HFFc6 (cell line): ENCODE data around the gene HHAT. TPM values are rescaled to one million over a fixed set of nuclear protein-coding genes. Genes with fewer than 3 reads are reported as not detected.

ENCODE experiments used
- DNase-seq: peaks from one replicate; pipeline ENCODE4 v3.0.0-alpha.2; 2018
- H3K27ac Mint-ChIP-seq: 2 replicates; pipeline ENCODE4 v1.8.0; 2020; ENCODE audit warnings: mild to moderate bottlenecking, mixed read lengths
- H3K27me3 Mint-ChIP-seq: 2 replicates; pipeline ENCODE4 v1.8.0; 2021; ENCODE audit warnings: mild to moderate bottlenecking, moderate library complexity, mixed read lengths; ENCODE audit not compliant: insufficient read depth
- H3K36me3 Mint-ChIP-seq: 2 replicates; pipeline ENCODE4 v1.8.0; 2021; ENCODE audit warnings: low read depth, mixed read lengths
- H3K4me1 Mint-ChIP-seq: 2 replicates; pipeline ENCODE4 v1.8.0; 2020; ENCODE audit warnings: low read depth, mixed read lengths
- H3K4me3 Mint-ChIP-seq: 2 replicates; pipeline ENCODE4 v1.8.0; 2020; ENCODE audit warnings: mild to moderate bottlenecking, moderate library complexity, mixed read lengths
- H3K9me3 Mint-ChIP-seq: 2 replicates; pipeline ENCODE4 v1.8.0; 2020; ENCODE audit warnings: mild to moderate bottlenecking, mixed read lengths
- total RNA-seq, 6 experiments: library from RNA; stranded (reverse); fragmentation: NEBNext Ultra II Directional; extraction: Animal tissue kit (Norgen Biotek cat#: 25700); gene quantifications; 2 replicates in 1 of 6; 3 replicates in 5 of 6; pipeline ENCODE4 v1.2.3, GENCODE V29; 2021
- TF ChIP-seq, protein P1 (sequence below): fragments of 200-600 bp; sonication (generic); IDR thresholded peaks from 2 replicates; pipeline ENCODE4 v1.5.0; 2021; ENCODE audit warnings: antibody characterized with exemption, mild to moderate bottlenecking

Gene HHAT
- total RNA-seq, 6 experiments from 2014 or later: 2.8 to 3.9 (median 3.2) TPM

DNA sequence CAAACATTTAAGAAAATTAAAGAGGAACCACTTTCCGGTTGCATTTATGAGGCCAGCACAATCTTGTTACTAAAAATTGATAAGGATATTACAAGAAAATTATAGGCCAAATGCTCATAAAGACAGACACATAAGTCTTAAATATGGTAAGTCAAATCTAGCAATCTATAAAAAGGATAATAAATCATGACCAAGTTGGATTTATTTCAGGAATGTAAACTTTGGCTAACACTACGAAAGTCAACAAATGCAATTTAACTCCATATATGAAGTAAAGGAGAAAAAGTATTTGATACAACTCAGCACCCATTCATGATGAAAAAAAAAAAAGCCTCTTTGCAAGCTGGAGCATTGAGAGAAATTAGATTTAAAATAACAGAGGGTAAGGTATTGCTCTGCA lies 6.3 kb downstream of the HHAT start:
- TF ChIP-seq, protein P1, sequence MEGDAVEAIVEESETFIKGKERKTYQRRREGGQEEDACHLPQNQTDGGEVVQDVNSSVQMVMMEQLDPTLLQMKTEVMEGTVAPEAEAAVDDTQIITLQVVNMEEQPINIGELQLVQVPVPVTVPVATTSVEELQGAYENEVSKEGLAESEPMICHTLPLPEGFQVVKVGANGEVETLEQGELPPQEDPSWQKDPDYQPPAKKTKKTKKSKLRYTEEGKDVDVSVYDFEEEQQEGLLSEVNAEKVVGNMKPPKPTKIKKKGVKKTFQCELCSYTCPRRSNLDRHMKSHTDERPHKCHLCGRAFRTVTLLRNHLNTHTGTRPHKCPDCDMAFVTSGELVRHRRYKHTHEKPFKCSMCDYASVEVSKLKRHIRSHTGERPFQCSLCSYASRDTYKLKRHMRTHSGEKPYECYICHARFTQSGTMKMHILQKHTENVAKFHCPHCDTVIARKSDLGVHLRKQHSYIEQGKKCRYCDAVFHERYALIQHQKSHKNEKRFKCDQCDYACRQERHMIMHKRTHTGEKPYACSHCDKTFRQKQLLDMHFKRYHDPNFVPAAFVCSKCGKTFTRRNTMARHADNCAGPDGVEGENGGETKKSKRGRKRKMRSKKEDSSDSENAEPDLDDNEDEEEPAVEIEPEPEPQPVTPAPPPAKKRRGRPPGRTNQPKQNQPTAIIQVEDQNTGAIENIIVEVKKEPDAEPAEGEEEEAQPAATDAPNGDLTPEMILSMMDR: no peak
- Mint-ChIP-seq H3K36me3 (no peaks in the 10 kb centered on the region), H3K9me3 (no peaks in the 10 kb centered on the region), H3K4me3 (no peak overlapping the region), H3K4me1 (peaks cover 5% of the 10 kb centered on the region), H3K27ac (no peak overlapping the region), H3K27me3 (no peaks in the 10 kb centered on the region)
- DNase-seq: no peak

DNA sequence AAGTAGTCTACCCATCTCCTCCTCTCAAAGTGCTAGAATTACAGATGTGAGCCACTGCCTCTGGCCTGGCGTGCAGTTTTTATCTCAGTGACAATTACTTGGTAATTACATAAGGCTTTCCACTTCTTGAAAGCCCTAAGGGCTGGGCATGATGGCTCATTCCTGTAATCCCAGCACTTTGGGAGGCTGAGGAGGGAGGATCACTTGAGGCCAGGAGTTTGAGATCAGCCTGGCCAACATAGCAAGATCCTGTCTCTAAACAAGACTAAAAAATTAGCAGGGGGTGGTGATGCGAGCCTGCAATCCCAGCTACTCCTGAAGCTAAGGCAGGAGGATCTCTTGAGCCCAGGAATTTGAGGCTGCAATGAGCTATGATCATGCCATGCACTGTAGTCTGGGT lies 7.7 kb downstream of the HHAT start:
- H3K36me3 Mint-ChIP-seq: no peaks in the 10 kb centered on the region
- DNase-seq: no peak
- H3K4me3 Mint-ChIP-seq: no peak overlapping the region
- no peaks in the 10 kb centered on the region for H3K27me3 Mint-ChIP-seq
- no peaks in the 10 kb centered on the region for H3K4me1 Mint-ChIP-seq
- H3K27ac Mint-ChIP-seq: no peak overlapping the region
- TF ChIP-seq, protein P1: no peak
- no peaks in the 10 kb centered on the region for H3K9me3 Mint-ChIP-seq

DNA sequence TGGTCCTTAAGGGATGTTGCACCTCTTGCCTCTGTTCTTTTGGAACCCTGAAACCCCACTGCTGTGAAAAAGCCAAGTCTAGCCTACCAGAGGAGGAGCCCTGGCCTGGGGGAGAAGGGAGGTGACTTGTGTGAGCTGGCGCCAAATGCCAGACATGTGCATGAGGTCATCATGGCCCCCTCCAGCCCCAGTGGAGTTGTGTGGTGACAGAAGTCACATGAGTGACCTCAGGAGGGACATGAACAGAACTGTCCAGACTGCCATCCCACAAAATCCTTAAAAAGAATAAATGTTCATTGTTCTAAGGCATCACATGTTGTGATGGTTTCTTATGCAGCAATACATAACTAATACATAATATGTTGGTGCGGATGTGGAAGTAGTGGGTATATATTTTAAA lies 10.8 kb downstream of the HHAT start:
- TF ChIP-seq, protein P1: no peak
- Mint-ChIP-seq H3K27me3 (no peaks in the 10 kb centered on the region), H3K4me1 (no peaks in the 10 kb centered on the region), H3K4me3 (no peak overlapping the region), H3K36me3 (no peaks in the 10 kb centered on the region), H3K27ac (no peak overlapping the region), H3K9me3 (no peaks in the 10 kb centered on the region)
- DNase-seq: no peak

DNA sequence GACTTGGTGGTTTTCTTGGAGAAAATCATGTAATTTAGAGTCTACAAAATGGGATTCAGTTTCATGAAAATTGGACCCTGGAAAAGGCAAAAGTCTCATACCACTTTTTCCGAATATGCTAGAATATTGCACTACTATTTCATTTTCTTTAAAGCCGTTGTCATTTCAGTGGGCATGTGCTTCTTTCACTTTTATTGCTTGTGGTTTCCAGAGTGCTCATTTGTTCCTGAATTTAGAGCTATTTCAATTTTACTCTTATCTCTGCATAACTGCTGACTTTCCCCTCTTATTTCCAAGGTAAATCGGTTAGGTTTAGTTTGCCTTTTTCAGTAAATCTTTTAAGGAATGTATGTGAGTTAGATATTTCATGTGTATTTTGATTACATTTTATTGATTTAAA lies 11.6 kb downstream of the HHAT start:
- DNase-seq: no peak
- no peaks in the 10 kb centered on the region for H3K36me3 Mint-ChIP-seq
- H3K27me3 Mint-ChIP-seq: no peaks in the 10 kb centered on the region
- TF ChIP-seq, protein P1: no peak
- no peaks in the 10 kb centered on the region for H3K9me3 Mint-ChIP-seq
- H3K27ac Mint-ChIP-seq: no peak overlapping the region
- H3K4me3 Mint-ChIP-seq: no peak overlapping the region
- H3K4me1 Mint-ChIP-seq: no peaks in the 10 kb centered on the region

DNA sequence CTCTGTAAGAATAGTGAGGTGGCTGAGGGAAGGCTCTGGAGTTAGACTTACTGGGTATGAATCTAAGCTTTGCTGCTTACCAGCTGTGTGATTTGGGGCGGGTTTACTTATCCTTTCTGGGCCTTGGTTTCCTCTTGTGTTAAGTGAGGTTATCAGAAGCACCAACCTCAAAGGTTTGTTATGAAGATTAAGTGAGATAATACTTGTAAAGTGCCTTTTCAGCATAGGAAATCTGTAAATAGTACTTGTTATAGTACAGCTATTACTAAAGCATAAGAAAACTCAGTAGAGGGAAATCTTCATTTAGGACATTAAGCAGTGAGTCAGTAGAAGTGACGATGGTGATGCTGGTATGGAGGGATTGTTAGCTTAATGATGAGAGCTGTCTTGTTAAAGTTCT lies 12.1 kb downstream of the HHAT start:
- Mint-ChIP-seq H3K4me1 (no peaks in the 10 kb centered on the region), H3K27me3 (no peaks in the 10 kb centered on the region), H3K36me3 (no peaks in the 10 kb centered on the region), H3K27ac (no peak overlapping the region), H3K9me3 (no peaks in the 10 kb centered on the region), H3K4me3 (no peak overlapping the region)
- TF ChIP-seq, protein P1: no peak
- DNase-seq: no peak
